Psoas muscle (tissue), 8 donors: ENCODE data around the gene CBFA2T3. TPM values are rescaled to one million over a fixed set of nuclear protein-coding genes. Genes with fewer than 3 reads are reported as not detected.

Experiments
- ATAC-seq, 4 donors: fragments of 200-7000 bp; cut with Tn5 transposase; one replicate each; pipeline ENCODE4 v1.9.1; 2020; ENCODE audit warnings: moderate library complexity in 3 of 4, mild to moderate bottlenecking in 2 of 4
- DNase-seq, 2 donors: peaks; one replicate each; pipeline ENCODE4 v3.0.0-alpha.2; 2020
- H3K27ac ChIP-seq: fragments of 200-600 bp; one replicate; pipeline ENCODE4 v1.8.0; 2022
- H3K27me3 ChIP-seq, 3 donors: fragments of 200-600 bp in 1 of 3; one replicate each; pipeline versions ENCODE4 v1.6.1 to v1.8.0; 2013 to 2022; ENCODE audit warnings: low read length in 2 of 3, mild to moderate bottlenecking in 2 of 3, moderate library complexity in 1 of 3; ENCODE audit not compliant: insufficient read depth in 3 of 3
- H3K36me3 ChIP-seq, 2 donors: fragments of 200-600 bp in 1 of 2; one replicate each; pipeline versions ENCODE4 v1.6.1 to v1.8.0; 2013 to 2022; ENCODE audit warnings: low read depth in 1 of 2, mild to moderate bottlenecking in 1 of 2, moderate library complexity in 1 of 2; ENCODE audit not compliant: insufficient read depth in 1 of 2
- H3K4me1 ChIP-seq: fragments of 200-600 bp; one replicate; pipeline ENCODE4 v1.8.0; 2022
- H3K4me3 ChIP-seq: fragments of 200-600 bp; one replicate; pipeline ENCODE4 v1.8.0; 2022; ENCODE audit warnings: mild to moderate bottlenecking
- H3K9me3 ChIP-seq: fragments of 200-600 bp; one replicate; pipeline ENCODE4 v1.8.0; 2022
- WGBS, 3 donors: extraction: QIAGEN DNeasy Blood & Tissue Kit; methylation state at CpG; one replicate each; pipeline versions ENCODE4 v1.1.6 to v1.1.7; 2013; 5-methylcytosine and 5-hydroxymethylcytosine counted together
- intact Hi-C, 2 donors: fragments of 100-400 bp; cut with DNase I; formaldehyde crosslinking; loops; one replicate each; pipeline versions ENCODE4 v1.11.0 to v1.14.2; 2022
- polyA plus RNA-seq, 3 donors: library from polyadenylated mRNA; stranded (reverse); fragments of 200-250 nt; gene quantifications; one replicate each; pipeline ENCODE4 v1.2.3, GENCODE V29; 2013
- total RNA-seq, 4 donors: library from RNA; stranded (reverse); fragmentation: NEBNext Ultra II Directional in 2 of 4; extraction: Animal tissue kit (Norgen Biotek cat#: 25700) in 2 of 4; gene quantifications; one replicate each; pipeline versions ENCODE4 v1.2.1 to v1.2.4, GENCODE V29; 2021 to 2023
- TF ChIP-seq, protein P1 (sequence below): fragments of 200-600 bp; IDR thresholded peaks from one replicate; pipeline ENCODE4 v1.8.0; 2022; ENCODE audit warnings: antibody characterized with exemption
- donor health status: healthy with polysubstance abuse.
- donor health status: DM: no; HTN: no; CAD: no; lungs with moderate emphysema.
- donor health status: Bipolar disorder and iron deficiency.
- donor health status: healthy.
- donor health status: DM: yes; HTN: yes; CAD: no.
- donor health status: DM: no; HTN: no; CAD: no.
- donor health status: DM: no; HTN: no; CAD: no.
- donor health status: DM: yes; HTN: yes; CAD: no.

CBFA2T3 gene
- total and polyA plus RNA-seq, 7 donors = 2.6 to 15.0 (median 6.0) TPM

DNA sequence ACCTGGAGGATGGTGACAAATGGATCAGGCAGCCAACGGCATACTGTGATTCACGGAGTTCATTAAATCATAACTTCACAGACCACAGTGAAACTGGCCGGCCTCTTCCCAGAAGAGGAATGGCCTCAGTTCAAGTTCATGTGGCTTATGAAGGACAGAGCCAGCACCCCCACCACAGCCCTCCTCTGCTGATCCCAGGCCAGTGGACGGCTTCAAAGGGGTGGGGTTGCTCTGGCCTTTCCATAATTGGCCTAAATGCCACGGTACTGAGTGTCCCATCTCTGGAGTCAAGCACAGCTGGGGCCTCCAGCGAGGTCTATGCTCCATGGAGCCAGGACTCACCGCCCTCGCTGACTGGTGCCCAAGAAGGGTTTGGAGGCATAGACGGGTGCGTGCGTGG is 141.6 kb downstream of the CBFA2T3 start:
- Histone ChIP-seq H3K36me3 (peaks cover 0 to 19% of the 10 kb centered on the region in 2 donors), H3K4me3 (no peak overlapping the region), H3K27me3 (no peaks in the 10 kb centered on the region), H3K9me3 (no peaks in the 10 kb centered on the region), H3K27ac (no peak overlapping the region), H3K4me1 (no peaks in the 10 kb centered on the region)
- 65 to 70% (median 66%) methylated on average over 11 of the region's 11 CpGs for WGBS, 3 donors
- DNase-seq = no peak
- intact Hi-C loops = no loop called here
- TF ChIP-seq, protein P1, sequence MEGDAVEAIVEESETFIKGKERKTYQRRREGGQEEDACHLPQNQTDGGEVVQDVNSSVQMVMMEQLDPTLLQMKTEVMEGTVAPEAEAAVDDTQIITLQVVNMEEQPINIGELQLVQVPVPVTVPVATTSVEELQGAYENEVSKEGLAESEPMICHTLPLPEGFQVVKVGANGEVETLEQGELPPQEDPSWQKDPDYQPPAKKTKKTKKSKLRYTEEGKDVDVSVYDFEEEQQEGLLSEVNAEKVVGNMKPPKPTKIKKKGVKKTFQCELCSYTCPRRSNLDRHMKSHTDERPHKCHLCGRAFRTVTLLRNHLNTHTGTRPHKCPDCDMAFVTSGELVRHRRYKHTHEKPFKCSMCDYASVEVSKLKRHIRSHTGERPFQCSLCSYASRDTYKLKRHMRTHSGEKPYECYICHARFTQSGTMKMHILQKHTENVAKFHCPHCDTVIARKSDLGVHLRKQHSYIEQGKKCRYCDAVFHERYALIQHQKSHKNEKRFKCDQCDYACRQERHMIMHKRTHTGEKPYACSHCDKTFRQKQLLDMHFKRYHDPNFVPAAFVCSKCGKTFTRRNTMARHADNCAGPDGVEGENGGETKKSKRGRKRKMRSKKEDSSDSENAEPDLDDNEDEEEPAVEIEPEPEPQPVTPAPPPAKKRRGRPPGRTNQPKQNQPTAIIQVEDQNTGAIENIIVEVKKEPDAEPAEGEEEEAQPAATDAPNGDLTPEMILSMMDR = no peak
- peak in 1 of 4 donors; percentile 9 for ATAC-seq

DNA sequence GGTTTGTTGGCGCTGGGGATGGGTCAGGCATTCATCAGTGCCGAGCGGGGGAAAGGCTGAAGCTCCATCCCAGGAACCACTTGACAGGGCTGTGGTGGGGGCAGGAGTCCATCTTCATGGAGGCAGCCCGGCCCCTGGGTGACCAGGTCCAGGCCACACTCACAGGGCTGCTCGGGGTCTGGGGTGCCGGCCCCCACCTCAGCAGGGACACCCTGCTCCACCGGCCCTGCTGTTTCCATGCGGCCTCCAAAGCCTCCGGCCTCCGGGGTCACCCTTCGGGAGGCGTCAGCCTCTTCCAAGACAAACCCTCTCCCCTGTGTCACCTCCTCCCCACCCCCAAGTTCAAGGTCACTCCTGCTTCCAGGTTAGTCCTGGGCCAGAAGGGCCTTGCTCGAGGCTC is 142.3 kb downstream of the CBFA2T3 start:
- intact Hi-C loops = no loop called here
- Histone ChIP-seq H3K27ac (no peak overlapping the region), H3K36me3 (peaks cover 0 to 12% of the 10 kb centered on the region in 2 donors)

DNA sequence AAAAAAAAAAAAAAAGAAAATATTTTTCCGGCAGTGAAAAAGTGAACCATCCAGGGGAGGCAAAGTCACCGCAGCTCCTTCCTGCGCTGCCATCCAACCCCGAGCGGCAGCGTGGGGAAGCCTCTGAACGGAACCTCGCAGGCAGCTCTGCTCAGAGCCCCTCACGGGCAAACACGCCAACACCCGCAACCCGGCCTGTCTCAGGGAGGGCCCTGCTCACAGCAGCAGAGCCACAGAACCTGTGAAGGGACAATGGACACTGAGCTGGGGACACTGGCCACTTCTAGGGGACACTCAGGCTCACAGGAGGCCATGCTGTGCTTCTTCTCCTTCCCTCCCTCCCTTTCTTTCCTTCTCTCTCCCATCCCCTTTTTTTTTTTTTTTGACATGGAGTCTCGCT is 143.9 kb downstream of the CBFA2T3 start:
- TF ChIP-seq, protein P1 = no peak
- H3K27ac ChIP-seq = no peak overlapping the region
- no peaks in the 10 kb centered on the region for H3K4me1 ChIP-seq
- ATAC-seq = no peak
- H3K36me3 ChIP-seq = peaks cover 0 to 14% of the 10 kb centered on the region in 2 donors
- DNase-seq = no peak
- 94 to 96% (median 94%) methylated on average over 12 to 13 of the region's 13 CpGs for WGBS, 3 donors
- H3K4me3 ChIP-seq = no peak overlapping the region
- H3K27me3 ChIP-seq = no peaks in the 10 kb centered on the region
- H3K9me3 ChIP-seq = no peaks in the 10 kb centered on the region
- intact Hi-C loops = no loop called here

More for the DNA sequence above, 142.3 kb downstream of the CBFA2T3 start:
- DNase-seq (no peak), ATAC-seq (no peak)
- Histone ChIP-seq H3K4me1 (no peaks in the 10 kb centered on the region), H3K9me3 (no peaks in the 10 kb centered on the region), H3K4me3 (no peak overlapping the region), H3K27me3 (no peaks in the 10 kb centered on the region)
- TF ChIP-seq, protein P1 = no peak
- WGBS, 3 donors = 94 to 95% (median 95%) methylated on average over 10 to 13 of the region's 13 CpGs

DNA sequence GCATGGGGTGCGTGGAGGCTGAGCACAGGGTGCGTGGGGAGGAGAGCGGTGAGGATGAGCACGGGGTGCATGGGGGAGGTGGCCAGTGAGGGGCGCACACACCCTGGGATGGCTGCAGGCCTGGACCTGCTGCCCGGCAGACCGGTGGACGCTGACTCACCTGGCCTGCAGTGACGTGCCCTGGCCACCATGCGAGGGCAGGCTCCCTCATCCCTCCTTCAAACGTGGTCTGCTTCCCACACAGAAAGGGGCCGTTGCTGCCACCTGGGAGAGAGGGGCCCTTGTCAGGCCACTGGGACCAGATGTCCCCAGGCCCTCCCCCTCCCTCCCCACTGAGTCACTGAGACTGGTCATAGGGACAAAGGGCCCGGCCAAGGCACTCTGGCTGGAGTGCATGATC is 145.2 kb downstream of the CBFA2T3 start:
- TF ChIP-seq, protein P1 = no peak
- DNase-seq = no peak
- H3K4me1 ChIP-seq = no peaks in the 10 kb centered on the region
- peak; percentile 35 to 59 (median 45) for ATAC-seq
- H3K4me3 ChIP-seq = no peak overlapping the region
- peaks cover 0 to 19% of the 10 kb centered on the region in 2 donors for H3K36me3 ChIP-seq
- H3K27ac ChIP-seq = no peak overlapping the region
- intact Hi-C loops = no loop called here
- WGBS, 3 donors = 63 to 75% (median 74%) methylated on average over 10 to 13 of the region's 13 CpGs
- no peaks in the 10 kb centered on the region for H3K27me3 ChIP-seq
- H3K9me3 ChIP-seq = no peaks in the 10 kb centered on the region

DNA sequence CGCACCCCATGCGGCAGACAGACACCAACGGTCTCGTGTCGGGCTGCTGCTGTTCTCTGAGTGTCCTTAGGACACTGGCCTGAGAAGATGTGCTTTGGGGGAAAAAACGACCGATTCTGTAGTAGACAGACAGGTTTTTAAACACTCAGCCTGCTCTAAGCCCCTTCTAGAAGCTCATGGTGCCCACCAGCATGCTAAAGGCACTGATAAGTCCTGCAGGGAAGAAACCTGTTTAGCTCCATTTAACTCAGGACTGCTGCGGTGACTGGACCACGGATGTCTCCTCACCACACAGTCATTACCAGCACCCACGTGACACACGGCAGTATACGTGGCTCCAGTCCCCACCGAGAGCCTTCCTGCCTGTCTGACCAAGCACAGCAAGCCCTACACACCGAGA is 146.2 kb downstream of the CBFA2T3 start:
- no peak overlapping the region for H3K4me3 ChIP-seq
- 91 to 93% (median 91%) methylated on average over 14 of the region's 14 CpGs for WGBS, 3 donors
- DNase-seq = no peak
- no peak for ATAC-seq
- H3K36me3 ChIP-seq = peaks cover 0 to 19% of the 10 kb centered on the region in 2 donors
- no peak overlapping the region for H3K27ac ChIP-seq
- H3K9me3 ChIP-seq = no peaks in the 10 kb centered on the region
- no peaks in the 10 kb centered on the region for H3K4me1 ChIP-seq
- TF ChIP-seq, protein P1 = no peak
- intact Hi-C loops = no loop called here
- no peaks in the 10 kb centered on the region for H3K27me3 ChIP-seq
